PC-9 (cell line): ENCODE data around the gene SLFNL1.

Experiments
- CTCF ChIP-seq: fragments of 200-600 bp; sonication (generic); conservative IDR thresholded peaks from 2 replicates; pipeline ENCODE4 v1.6.1; 2017; ENCODE audit warnings: mixed run types, antibody characterized with exemption, mild to moderate bottlenecking, moderate library complexity
- EZH2 ChIP-seq: fragments of 200-600 bp; sonication (generic); IDR thresholded peaks from 2 replicates; pipeline ENCODE4 v1.8.0; 2017; ENCODE audit warnings: antibody characterized with exemption, low read depth

- no peak for TF ChIP-seq CTCF
- TF ChIP-seq EZH2 = no peak
Observed at GRCh38 chr1:41010345-41010744, 11.2 kb downstream of the SLFNL1 start.
